CD1c-positive myeloid dendritic cell (primary cell): ENCODE results near the gene SNRNP25.

Source experiments
- DNase-seq: peaks from one replicate; pipeline ENCODE4 v3.0.0-alpha.2; 2016; ENCODE audit errors: extremely low spot score

The SNRNP25 gene

DNA sequence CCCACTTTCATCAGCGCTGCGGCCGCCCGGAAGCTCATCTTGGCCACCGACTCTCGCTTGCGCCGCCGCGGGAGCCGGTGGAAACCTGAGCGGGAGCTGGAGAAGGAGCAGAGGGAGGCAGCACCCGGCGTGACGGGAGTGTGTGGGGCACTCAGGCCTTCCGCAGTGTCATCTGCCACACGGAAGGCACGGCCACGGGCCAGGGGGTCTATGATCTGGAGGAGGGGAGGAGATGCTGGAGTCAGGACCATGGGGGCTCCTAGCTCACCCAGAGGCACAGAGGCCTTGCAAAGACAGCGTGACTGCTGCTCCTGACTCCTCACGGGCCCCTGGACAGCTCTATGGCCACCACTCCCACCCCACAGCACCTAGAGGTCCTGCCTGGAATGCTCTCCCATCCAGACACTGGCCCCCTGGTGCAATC, 9.4 kb downstream of the SNRNP25 start:
- DNase-seq, result no peak

DNA sequence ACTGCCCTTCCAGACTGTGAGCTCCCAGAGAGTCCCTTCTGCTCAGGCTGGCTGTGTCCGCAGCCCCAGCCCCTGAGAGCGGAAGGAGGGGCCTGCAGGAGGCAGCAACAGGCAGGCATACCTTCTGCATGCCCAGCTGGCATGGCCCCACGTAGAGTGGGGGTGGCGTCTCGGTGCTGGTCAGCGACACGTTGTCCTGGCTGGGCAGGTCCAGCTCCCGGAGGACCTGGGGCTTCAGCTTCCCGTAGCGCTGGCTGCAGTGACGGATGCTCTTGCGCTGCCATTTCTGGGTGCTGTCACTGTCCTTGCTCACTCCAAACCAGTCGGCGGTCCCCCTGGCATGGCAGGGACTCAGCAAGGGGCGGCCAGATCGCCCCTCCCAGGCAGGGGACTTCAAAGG, 9.8 kb downstream of the SNRNP25 start:
- no peak for DNase-seq

DNA sequence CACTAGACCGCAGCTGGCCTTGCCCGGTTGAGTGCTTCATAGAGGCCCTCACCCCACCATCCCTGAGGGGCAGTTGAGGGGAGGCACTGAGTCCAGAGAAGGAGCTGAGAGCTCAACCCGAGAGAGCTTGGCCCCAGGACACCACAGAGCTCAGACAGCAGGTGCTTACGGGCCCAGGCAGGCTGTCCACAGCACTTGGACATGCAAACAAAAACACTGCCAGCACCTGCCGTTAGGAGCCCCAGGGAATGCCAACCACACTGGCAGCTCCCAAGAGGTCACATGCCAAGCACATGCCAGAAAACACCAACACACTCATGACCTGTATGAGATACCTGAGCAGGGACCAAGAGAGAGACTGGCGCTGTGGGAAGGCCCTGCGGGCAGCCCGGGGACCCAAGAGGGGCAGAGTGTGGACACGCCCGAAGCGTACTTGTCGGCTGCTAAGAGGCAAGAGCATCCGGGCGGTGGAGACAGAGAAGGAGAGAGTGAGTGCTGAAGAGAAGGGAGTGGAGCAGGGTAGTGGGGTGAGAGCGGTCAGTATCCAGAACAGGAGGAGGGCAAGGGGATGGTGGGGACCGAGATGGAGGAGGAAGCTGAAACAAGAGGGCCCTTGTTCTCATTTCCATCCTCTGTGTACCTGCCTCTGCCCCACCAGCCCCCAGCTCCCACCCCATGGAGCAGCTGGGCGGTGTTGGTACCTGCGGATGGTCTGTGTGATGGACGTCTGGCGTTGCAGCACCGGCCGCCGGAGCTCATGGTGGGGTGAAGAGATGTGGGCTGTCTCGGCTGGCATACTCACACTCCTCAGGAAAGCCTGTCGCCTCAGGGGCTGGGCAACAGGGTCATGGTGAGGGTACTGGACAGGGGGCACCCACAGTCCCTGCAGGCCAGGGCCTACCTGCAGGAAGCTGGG, 10.6 kb downstream of the SNRNP25 start:
- DNase-seq, result no peak

DNA sequence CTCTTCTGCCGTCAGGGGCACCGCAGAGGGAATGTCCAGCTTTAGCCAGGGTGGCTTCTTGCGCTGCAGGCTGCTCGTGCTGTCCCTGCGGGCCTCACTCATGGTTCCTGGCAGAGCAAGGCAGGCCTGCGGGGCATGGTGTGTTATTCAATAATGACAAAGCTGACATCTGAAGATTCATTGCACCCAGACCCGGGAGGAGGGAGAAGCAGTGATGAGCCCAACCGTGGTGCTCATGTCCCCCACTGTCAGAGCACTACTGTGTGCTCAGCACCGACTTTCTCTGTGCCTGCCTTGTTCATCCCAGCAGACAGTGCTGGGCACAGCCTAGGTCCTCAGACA, 11.3 kb downstream of the SNRNP25 start:
- DNase-seq, result no peak

DNA sequence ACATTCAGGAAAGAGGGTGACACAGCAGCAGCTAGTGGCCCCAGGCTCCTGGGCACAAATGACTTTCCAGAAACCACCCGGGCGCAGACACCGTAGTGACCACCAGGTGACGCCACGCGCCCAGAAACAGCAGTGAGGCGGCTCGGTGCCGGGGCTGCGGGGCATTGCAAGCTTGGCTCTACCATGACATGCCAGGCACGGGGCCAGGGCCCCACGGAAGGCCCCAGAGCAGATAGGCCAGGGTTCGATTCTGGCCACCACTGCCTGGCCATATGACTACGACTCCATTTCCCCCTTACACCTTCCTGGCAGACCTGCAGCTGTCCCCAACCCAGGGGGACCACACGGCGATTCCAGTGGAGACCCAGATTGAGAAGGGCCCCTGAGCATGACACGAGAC, 12.1 kb downstream of the SNRNP25 start:
- DNase-seq, result peak; percentile 89

DNA sequence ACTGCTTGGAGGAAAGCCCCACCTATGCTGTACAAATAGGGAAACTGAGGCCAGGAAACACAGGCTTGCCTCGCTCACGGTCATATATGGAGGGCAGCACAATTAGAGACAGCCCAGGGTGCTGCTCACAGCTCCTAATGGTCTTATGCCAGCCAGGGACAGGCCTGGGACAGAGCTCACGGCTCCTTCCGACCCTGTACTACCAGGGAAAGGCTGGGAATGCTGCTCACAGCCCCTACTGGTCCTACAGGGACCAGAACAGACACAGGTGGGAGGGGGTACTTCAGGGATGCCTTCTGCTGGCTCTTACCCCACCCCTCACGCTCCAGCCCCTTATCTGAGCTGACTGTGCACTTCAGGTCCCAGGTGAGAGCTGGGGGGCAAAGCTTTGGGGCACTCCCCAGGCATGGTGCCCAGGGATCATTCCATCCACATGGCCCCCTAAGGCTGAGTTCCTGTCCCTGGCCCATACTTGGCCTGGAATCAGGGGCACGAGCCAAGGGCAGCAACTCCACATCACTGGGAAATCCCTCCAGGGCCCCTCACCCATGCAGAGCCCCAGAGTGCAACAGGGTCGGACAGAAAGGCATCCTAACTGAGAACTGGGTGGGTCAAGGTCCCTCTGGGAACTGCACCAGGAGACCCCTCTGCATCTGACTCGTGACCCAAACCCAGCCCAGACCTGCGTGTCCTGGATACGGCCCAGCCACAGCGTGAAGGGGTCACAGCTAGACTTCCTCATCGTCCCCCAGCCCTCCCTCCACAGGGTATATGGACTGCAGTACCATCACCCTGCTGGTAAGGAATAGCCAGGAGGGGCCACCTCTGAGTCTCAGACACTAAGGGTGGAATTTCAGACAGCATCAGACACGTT, 12.9 kb downstream of the SNRNP25 start:
- no peak for DNase-seq

DNA sequence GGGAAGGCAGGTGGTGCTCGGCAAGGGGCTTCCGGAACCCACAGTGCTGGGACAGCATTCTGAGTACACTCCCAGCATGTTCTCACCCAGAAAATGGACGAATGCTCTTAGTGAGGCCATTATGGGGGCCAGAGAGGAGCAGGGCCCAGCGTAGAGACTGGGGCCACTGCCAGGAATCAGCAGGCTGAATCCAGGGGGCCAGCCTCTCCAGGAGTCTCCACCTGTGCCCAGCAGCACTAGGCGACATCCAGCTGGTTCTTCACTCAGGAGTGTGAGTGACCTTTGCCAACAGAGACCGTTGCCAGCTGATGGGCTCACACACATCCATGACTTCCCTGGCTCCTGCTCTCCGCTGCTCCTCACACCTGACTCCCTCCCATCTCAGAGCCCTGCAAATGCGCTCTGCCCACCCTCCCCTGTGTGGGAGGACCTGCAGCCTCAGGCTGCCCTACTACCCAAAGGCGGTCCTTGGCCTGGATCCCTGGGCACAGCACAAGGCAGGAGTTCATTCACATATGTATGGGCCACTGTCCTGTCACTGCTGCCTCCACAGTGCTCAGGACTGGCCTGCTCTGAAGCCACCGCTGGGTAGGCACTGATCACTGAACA, 13.7 kb downstream of the SNRNP25 start:
- DNase-seq, result no peak

DNA sequence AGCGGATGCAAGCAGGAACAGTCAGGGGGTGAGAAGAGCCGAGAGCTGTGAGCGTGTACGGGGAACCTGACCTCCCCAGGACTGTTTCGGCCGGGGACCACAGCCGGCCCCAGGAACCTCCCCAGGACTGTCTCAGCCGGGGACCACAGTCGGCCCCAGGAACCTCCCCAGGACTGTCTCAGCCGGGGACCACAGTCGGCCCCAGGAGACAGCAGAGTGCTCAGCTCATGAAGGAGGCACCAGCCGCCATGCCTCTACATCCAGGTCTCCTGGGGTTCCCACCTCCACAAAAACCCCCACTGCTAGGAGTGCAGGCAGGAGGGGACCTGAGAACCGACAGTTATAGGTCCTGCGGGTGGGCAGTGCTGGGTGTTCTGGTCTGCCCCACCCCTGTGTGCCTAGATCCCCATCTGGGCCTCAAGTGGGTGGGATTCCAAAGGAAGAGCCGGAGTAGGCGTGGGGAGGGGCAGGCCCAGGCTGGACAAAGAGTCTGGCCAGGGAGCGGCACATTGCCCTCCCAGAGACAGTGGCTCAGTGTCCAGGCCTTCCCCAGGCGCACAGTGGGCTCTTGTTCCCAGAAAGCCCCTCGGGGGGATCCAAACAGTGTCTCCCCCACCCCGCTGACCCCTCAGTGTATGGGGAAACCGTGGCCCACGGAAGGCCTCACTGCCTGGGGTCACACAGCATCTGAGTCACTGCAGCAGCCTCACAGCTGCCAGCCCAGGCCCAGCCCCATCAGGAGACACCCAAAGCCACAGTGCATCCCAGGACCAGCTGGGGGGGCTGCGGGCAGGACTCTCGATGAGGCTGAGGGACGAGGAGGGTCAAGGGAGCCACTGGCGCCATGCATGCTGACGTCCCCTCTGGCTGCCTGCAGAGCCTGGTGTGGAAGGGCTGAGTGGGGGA, 14.5 kb downstream of the SNRNP25 start:
- DNase-seq, result no peak

DNA sequence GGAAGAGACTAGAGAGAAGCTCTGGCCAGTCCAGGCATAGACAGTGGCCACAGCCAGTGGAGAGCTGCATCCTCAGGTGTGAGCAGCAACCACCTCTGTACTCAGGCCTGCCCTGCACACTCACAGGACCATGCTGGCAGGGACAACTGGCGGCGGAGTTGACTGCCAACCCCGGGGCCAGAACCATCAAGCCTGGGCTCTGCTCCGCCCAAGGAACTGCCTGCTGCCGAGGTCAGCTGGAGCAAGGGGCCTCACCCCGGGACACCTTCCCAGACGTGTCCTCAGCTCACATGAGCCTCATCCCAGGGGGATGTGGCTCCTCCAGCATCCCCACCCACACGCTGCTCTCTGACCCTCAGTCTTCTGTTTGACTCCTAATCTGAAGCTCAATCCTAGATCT, 15.6 kb downstream of the SNRNP25 start:
- no peak for DNase-seq

DNA sequence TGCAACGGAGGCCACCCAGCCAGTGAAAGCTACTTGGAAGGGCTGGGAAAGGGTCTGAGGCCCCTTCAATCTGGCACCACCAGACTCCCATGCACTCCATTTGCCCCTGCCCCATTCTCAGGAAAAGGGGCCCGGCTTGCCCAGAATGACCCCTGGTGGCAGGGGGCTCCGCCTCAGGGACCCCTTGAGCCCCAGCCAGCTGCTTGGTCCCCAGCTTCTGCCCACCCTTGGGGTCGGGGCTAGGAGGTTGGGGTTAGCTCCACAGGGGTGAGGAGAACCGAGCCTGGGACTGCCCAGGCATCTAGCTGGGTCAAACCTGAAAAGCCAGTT, 17.5 kb downstream of the SNRNP25 start:
- no peak for DNase-seq

DNA sequence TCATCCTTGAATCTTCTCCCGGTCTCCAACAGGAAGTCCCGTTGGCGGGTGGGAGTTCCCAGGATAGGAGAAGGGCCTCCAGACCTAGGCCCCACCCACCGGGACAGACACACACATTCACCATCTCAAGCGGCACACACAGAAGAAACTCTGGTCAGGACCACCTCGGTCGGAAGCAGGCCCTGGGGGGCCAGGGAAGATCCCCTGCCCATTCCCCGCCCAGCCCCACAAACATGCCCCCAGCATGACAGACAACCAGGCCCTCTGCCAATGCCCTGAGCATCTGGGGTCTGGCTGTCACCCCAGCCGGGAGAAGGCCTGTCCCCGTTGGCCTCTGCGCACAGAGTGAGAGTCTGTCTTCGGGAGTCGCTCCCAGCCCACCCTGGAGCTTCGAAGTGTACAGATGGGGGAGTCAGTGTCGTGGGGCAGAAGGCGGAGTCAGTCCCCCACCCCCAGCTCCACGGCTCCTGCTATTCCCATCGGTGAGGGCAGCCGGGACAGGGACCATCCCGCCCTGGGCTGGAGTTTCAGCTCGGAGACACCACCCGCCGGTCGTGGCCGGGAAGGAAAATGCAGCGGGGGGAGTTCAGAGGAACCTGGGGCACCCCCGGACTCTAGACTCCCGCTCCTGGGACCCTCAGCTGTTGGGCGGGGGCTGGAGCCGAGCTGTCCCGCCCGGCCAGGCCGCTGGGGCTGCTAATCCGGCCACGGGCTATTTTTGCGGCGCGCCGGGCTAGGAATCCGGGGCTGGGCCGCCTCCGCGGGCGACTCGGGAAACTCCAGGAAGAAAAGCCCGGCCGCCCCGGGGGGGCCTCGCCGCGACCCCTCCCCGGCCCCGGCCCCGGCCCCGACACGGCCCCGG, 18.1 kb downstream of the SNRNP25 start:
- DNase-seq, result no peak

DNA sequence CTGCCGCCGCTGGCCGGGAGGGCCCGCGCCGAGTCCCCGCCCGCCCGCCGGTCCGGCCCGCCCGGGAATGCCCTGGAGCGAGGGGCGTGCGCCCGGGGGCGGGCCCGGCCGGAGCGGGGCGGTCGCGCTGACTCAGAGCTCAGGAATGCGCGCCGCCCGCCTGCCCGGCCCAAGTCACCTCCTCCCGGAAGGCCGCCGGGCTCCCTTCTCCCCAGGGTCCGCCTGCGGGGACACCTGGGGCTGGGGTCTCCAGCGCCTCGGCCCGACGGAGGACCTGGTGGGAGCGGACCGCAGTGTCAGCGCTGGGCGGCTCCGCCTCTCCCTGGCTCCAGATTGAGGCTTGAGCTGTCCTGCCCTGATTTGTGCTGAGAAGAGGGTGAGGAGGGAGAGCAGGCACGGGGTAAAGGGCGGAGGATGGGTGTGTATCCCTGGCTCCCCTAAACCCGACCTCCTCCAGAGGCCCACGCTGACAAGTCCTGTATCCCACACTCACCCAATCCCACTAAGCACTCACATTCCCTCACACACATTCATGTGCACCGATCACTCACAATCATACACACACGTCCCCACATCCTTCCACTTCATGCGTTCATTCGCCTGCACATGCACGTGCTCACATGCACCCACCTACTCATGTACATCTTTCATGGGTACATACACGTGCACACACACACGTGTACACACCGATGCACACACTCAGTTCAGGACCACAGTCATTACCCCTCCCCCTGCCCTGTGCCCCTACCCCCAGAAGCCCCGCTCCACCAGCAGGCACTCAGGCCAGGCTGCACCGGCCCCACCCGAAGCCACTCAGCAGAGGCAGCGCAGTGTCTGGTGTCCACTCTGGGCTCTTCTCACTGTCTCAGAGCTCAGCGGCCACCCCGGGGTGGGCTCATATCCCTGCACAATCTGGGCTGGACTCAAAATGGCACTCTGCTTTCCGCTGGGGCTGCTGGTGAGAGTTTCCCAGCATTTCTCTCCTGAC, 19.2 kb downstream of the SNRNP25 start, which contains the start of gene RHBDF1:
Gene RHBDF1 (minus strand): TSS at position 71 of the 988 bp plus-strand sequence. CDS start 7,616 bp downstream, outside the sequence.
- DNase-seq, result peak; percentile 66

DNA sequence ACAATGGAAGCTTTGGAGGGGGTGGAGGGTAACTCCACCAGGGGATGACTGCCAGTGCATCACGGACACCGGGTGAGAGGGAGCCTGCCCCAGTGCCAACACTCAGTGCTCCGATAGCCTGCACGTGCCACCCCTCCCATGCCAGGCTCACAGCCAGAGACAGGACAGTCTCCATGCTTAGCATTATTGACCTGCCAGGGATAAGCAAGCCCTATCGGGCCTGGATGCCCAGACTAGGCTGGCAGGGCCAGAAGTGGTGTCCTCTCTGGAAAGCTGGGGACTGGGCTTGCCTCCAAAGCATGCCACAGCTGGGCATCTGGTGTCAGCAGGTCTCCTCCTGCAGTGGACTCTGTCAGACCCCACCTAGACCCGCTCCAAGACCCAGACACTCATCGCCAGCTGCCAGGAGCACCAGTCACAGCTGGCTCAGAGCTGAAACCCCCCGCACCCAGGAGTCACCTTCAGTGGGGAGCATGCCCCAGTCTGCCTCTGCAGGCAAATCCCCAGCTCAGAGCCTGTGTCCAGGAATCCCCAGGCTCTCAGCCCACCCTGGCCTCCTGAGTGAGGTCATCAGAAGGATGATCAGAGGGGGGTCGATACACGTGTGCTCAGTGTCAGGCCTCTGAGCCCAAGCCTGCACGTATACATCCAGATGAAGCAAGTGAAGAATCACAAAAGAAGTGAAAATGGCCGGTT, 20.6 kb downstream of the SNRNP25 start:
- no peak for DNase-seq

DNA sequence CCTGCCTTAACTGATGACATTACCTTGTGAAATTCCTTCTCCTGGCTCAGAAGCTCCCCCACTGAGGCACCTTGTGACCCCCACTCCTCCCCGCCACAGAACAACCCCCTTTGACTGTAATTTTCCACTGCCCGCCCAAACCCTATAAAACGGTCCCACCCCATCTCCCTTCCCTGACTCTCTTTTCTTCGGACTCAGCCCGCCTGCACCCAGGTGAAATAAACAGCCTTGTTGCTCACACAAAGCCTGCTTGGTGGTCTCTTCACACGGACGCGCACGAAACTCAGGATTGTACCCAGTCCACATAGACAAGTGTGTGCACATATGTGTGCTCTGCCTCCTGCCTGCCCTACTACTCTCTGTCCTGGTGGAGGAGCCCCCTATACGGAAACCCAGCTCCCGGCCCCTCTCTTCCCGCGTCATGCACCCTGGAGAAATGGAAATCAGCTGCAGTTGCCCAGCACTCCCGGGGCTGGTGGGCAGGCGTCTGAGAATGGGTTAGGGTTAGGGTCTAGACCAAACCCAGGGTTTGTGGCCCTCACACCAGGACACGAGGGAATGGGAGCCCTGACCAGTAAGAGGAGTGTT, 21.2 kb downstream of the SNRNP25 start:
- no peak for DNase-seq

DNA sequence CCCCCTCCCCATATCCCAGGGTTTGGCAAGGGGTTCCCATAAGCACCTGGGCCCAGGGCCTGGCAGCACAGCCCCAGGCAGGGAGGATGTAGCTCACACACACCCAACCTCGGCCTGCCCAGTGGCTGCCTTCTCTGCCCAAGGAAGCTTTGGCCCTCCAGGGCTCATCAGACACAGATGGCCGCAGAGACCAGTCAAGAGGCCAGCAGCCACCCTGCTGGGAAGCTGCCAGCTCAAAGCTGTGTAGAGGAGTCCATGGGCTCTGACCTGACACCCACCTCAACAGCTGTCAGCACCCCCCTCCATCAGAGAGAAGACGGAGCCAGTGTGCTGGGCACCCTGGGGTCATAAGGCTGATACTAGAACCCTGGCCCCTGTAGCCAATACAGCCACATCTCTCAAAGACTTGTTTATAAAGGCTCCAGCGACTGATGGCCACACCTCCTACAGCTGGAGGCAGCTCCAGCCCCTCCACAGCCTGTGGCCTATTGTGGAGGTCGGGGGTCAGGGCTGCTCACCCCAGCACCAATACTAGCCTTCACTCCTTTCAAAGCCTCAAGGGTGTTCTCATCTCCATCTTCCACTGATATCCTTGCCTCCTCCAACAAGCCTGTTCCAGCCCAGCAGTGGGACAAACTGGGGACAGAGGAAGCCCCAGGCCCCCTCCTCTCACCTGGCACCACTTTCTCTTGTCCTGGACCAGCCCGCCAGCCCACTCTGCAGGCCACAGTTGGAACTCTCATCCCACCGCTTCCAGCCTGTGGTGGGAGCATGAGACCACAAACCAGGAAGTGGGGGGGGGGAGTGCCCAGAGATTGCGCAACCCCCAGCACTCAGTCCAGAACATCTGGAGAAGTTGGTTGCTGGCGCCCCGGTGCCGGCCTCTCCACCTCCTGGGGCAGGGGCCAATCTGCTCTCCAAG, 22.2 kb downstream of the SNRNP25 start:
- DNase-seq, result peak; percentile 76

DNA sequence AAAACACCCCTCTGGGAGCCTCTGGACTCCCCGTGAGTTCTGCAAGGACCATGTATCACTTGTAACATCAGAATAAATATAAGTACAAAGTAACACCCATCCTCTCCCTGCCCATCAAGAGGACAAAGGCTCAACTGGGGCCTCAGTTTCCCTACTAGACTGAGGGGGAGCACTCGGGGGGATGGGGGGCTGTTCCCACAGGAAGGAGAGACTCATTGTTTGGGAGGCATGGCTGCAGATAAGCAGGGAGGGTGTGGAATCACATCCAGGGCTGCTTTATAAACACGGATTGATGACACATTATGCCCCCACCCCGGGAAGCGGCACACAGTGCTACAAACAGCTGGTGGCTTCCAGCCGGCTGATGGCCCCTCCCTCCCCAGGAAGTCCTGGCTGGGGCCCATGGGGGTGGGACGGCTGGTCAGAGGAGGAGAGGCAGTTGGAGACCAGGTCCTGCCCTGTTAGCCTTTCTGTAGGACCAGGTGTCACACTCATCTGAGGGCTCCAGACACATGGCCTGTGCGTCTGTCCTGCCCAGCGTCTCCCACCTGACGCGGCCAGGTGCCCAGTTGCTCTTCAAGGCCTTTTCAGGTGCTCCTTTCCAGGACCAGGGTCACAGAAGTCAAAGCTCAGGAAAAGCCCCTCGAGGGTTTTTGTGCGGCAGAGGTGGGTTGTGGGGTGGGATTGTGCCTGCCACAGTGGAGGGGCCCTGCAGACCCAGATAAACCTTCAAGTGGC, 23.1 kb downstream of the SNRNP25 start:
- no peak for DNase-seq
